GM18868 (cell line): ENCODE data around the gene ARRDC3.
"Not testable (repeated sequence)": the region's sequence is repeated elsewhere in the genome, so short reads cannot be mapped to it uniquely, and the experiment has no call there.

ENCODE experiments used
- ATAC-seq: cut with Tn5 transposase; IDR thresholded peaks from one replicate; pipeline ENCODE4 v1.9.1; 2021; ENCODE audit warnings: mild to moderate bottlenecking, moderate library complexity; ENCODE audit not compliant: unreplicated experiment

Gene ARRDC3

DNA sequence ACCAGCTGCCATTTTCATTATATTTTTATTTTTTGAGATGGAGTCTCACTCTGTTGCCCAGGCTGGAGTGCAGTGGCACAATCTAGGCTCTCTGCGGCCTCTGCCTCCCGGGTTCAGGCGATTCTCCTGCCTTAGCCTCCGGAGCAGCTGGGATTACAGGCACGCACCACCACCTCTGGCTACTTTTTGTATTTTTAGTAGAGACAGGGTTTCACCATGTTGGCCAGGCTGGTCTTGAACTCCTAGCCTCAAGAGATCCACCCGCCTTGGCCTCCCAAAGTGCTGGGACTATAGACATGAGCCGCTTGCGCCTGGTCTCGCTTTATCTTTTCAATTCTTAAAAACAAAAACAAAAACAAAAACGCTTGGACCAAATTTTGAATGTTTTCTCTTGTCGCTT lies 2.5 kb upstream of the ARRDC3 start:
- ATAC-seq: not testable (repeated sequence)

DNA sequence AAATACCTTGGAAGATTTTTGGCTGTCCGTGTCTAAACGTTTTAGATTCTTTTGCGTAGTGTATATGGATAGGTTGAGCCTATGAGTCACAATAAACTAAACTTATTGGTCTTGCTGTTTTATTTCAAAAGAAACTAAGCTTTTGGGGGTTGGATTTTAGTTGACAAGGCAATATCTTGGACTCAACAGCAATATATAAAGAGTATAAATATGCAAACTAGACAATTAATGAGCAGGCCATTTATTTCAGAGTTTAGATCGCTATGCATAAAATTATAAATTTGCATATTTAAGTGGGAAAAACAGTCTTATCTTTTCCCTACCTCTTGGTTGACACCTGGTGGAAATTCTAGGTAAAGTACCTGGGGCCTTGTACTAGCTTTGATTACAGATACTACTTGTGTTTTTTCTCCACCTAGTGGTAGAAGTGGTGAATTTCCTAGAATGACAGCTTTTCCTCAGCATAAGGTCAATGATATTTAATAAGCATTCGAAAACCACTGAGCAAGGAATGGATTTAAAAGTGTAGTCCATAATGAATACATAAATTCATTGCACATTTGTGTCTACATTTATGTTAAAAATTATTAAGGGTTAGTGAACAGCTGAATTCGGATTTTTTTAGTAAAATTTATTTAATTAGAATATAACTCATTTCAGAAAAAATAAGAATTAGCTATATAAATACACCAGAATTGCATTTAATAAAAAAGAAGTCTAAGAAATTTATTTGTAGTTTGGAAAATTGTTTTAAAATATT lies 1.7 kb upstream of the ARRDC3 start:
- ATAC-seq: peak; percentile 6

DNA sequence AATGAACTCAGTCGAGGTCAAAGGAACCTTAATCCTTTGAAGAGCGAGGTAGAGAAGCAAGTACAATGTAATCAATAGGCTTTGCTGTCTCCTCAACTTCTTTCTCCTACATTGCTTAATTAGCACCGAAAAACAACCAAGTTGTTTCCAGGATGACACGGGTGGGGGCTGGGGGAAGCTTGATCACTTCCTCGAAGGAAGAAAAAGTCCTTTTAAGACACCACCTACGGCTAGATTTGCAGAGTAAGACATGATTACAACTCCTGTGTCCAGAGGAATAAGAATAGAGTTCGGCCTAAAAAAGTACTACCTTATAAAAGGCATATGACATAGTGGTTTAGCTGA lies 811 bp upstream of the ARRDC3 start:
- no peak for ATAC-seq

DNA sequence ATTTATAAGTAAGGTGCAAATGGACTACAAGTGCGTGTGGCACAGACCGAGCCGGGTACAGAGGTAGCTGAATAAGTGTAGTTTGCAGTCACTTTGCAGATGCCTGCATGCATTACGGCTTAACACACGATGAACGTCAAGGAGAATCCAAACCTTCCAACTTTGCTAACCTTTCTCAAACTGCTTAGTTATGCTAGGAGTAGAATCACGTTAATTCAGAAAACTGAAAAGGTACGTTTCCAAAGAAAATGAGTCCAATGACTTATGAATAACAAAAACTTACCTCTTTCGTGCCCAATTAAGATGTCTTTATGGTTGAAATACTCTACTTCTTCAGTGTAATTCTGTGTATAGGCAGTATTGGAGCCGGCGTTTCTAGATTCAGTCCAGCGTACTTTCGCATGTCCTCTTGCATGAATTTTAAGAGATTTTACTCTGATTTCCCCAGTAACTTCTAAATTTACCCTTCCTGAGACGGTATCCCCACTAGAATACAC lies 539 bp downstream of the ARRDC3 start:
- ATAC-seq: no peak

DNA sequence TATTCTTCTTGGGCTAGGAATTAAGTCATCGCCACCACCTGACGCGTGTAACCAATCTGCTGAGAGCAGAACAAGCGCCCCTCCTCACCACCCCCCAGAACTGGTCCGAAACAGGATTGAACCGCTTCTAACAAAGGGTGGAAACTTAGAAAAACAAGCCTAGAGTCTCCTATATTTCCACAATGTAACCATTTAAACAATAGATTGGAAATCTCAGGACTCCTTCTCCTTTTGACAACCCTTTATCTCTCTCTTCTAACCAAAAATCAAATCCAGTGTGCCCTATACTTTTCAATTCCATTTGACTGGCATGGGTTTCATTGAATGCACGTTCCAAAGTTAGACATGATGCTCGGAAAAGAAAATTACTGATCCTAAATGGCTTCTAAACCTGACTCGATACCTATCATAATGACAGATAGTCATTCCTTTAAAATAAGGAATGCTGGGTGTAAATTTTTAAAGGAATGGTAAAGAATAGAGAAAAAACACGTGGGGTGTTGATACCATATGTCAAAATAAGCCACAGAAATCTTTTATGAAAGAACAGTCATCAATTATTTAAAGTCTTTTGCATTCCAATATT lies 1.2 kb downstream of the ARRDC3 start:
- ATAC-seq: peak; percentile 14

DNA sequence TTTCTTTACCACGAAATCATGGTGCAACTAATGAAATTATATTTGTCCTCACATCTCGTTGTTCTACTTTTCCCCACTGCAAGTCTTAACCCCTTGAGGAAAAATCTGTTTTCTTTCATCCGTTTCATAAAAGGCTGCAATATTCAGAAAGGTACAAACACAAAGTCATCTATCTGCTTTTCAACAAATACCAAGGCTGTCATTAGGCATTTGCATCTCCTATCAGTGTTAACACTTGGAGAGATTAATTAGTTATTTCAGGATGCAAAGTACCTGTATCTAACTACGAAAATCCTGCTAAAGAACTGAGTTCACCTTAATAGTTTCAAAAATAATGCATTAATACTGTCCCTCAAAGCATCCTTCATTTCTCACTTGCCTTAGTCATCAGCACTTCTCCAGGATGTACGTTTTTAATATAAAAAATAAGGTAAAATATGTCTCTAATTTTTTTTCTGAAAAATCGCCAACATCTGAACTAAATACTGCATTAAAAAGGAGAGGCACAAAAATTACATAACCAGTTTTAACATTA lies 1.8 kb downstream of the ARRDC3 start:
- no peak for ATAC-seq

GRCh38 chr5:91380491-91381238 lies 2.5 kb downstream of the ARRDC3 start:
- ATAC-seq: peak; percentile 57

GRCh38 chr5:91379914-91380490 lies 3.1 kb downstream of the ARRDC3 start:
- peak; percentile 64 for ATAC-seq

DNA sequence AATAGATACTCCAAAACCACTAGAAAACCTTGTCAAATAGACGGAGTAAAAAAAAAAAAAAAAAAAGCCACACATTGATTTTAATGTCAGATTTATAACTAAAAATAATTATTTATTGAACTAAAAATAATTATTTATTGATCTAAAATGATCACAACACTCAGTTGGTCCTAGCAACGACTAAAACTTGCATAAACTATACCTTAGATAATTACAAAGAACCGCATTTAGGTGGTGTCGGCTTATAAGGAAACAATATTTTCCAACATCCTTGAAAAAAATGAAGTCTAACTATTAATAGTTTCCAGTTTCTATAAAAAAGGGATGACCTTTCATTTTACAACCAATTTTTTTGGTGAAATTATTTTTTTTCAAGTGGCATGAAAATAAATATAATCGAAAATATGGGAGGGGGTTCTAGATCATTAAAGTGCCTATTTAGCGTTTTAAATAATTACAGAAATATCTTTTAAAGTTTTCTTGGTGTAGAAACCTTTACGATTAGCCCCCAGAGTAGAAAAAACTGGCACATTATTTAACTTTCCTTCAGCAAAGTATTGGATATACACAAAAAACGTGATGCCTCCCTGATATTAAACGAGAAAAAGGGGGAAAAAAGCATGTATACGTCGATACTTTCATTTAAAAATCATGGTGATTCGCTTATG lies 3.7 kb downstream of the ARRDC3 start:
- no peak for ATAC-seq

DNA sequence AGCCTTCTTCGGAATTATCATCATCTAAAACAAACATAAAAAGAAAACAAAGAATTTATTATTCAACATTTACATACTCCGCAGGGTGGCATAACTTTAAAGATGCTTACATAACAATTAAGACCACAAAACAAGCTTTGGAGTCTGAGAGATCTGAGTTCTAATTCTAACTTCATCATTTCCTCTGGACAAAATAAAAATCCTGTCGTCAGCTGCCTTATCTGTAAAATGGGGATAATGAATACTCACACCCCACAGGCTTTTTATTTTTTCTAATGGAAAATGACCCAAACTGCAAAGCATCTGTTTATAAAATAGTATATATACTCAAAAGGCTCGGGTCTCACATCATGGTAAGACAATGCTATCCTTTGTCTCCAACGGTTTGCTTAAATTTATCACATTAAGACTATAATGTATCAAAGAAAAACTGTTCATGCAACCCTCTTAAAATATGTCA lies 4.3 kb downstream of the ARRDC3 start:
- no peak for ATAC-seq

GRCh38 chr5:91374893-91375520 lies 8.1 kb downstream of the ARRDC3 start:
- ATAC-seq: no peak

DNA sequence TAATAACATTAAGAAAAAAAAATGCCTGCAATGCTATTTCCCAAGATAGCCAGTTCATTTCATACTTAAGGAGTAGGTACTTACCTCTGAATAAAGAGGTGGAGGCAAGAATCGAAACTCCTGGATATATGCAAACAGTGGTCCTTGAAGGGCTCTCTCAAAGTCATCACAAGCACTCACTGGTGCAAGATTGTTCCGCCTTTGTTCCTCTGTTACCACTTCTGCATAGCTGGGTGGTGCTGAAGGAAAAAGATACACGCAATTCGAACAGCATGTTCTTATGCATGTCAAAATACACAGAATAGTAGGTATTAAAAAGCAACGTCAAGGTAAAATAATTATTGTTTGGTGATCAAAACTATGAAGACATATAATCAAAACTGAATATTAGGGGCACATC lies 9.5 kb downstream of the ARRDC3 start:
- ATAC-seq: no peak

DNA sequence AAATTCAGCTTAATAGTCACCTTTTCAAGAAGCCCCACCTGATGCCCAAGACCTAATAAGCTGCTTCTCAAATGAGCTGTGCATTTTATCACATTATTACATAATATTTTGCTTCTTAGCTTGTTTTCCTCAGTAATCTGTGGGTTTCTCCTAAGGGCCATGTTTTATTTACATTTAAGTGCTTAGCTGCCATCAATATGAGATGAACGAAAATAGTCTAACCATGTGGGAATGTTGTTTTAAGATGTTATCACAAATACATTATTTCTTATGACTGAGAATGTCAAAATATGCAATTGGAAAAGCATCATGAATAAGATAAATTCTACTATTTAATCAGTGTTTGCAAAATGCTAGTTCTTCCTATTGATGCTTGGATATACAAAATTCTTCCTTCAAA lies 10.1 kb downstream of the ARRDC3 start:
- no peak for ATAC-seq

- ATAC-seq: no peak
These were observed 13.6 kb downstream of the ARRDC3 start for GRCh38 chr5:91369480-91369879.

DNA sequence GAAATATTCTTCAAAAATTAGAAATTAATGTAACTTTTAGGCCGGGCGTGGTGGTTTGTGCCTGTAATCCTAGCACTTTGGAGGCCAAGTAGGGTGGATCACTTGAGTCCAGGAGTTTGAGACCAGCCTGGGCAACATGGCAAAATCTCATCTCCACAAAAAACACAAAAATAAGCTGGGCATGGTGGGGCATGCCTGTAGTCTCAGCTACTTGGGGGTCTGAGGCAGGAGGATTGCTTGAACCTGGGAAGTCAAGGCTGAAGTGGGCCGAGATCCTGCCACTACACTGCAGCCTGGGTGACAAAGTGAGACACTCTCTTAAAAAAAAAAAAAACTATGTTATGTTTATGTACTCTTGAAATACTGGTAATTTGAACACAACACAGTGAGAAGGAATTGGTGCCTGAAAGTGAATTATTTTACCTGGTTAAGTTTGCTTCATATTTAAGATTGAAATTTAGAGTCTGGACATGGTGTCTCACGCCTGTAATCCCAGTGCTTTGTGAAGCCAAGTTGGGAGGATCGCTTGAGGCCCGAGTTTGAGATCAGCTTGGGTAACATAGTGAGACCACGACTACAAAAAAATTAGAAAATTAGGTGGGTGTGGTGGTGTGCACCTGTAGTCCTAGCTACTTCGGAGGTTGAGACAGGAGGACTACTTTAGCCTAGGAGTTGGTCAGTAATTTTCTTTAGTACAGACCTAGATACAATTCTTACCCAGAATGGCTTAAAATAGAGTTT lies 15.0 kb downstream of the ARRDC3 start:
- ATAC-seq: no peak

- ATAC-seq: no peak
These were observed 15.8 kb downstream of the ARRDC3 start for GRCh38 chr5:91367344-91367743.

GRCh38 chr5:91366551-91366950 lies 16.6 kb downstream of the ARRDC3 start:
- no peak for ATAC-seq

- no peak for ATAC-seq
These were observed 17.6 kb downstream of the ARRDC3 start for GRCh38 chr5:91365498-91365897.

DNA sequence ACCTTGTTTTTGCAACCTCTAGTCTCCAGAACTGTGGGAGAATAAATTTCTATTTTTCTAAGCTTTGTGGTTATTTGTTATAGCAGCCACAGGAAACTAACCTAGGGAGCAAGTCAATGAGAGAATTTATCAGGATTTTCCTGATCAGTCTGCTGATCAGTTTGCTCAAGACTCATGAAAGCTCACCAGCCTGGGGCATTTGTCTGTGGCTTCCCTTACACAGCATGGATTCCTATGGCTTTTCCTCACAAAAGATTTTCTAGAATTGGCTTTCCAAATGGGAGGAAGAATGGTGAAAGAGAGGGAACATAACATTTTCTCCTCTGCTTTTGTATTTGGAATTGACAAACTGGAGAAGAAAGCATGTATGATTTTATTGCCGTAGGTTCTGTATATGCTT lies 20.2 kb downstream of the ARRDC3 start:
- ATAC-seq: no peak

DNA sequence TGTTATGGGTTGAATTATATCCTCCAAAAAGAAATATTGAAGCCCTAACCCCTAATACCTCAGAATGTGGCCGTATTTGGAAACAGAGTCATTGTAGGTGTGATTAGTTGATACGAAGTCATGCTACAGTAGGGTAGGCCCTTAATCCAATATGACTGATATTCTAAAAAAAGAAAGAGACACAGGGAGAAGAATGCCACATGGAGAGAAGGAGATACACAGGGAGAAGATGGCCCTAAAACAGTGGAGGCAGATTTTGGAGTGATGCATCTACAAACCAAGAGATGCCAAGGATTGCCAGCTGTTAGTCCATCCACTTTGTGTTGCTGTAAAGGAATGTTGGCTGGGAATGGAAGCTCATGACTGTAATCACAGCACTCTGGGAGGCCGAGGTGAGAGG lies 21.3 kb downstream of the ARRDC3 start:
- no peak for ATAC-seq
